HL-60 (cell line): Measurements from ENCODE around the gene PTPRD.

Experiments used
- DNase-seq, 2 experiments: peaks; one replicate each; pipeline ENCODE4 v3.0.0-alpha.2; 2010 to 2020; ENCODE audit warnings: low read depth in 1 of 2, low spot score in 1 of 2
- H3K27ac ChIP-seq: fragments of 250-450 bp; sonication (Bioruptor Pico); replicated peaks from 2 replicates; pipeline ENCODE4 v1.5.1; 2020; ENCODE audit warnings: mild to moderate bottlenecking, moderate library complexity
- H3K27me3 ChIP-seq: fragments of 250-450 bp; sonication (Bioruptor Pico); 2 replicates; pipeline ENCODE4 v1.5.1; 2021; ENCODE audit warnings: mild to moderate bottlenecking, moderate library complexity; ENCODE audit not compliant: insufficient read depth, poor library complexity, severe bottlenecking
- H3K4me3 ChIP-seq: replicated peaks from 2 replicates; pipeline ENCODE4 v1.5.1; 2011; ENCODE audit warnings: mild to moderate bottlenecking, control low read depth, low read length; ENCODE audit not compliant: insufficient read depth
- GABPA ChIP-seq: IDR thresholded peaks from 2 replicates; pipeline ENCODE4 v1.6.1; 2012; ENCODE audit warnings: low read depth
- POLR2AphosphoS5 ChIP-seq: IDR thresholded peaks from 2 replicates; pipeline ENCODE4 v1.6.1; 2012; ENCODE audit warnings: low read depth
- SPI1 ChIP-seq: IDR thresholded peaks from 2 replicates; pipeline ENCODE4 v1.6.1; 2012; ENCODE audit warnings: low read depth, mild to moderate bottlenecking, borderline replicate concordance
- TF ChIP-seq, protein P1 (sequence below): IDR thresholded peaks from 2 replicates; pipeline ENCODE4 v1.6.1; 2012; ENCODE audit warnings: low read depth; ENCODE audit not compliant: insufficient replicate concordance
- TF ChIP-seq, protein P2 (sequence below): IDR thresholded peaks from one replicate; pipeline ENCODE4 v1.5.1; 2011; ENCODE audit warnings: low read length, control low read depth, inconsistent platforms; ENCODE audit not compliant: insufficient read depth

PTPRD gene

DNA sequence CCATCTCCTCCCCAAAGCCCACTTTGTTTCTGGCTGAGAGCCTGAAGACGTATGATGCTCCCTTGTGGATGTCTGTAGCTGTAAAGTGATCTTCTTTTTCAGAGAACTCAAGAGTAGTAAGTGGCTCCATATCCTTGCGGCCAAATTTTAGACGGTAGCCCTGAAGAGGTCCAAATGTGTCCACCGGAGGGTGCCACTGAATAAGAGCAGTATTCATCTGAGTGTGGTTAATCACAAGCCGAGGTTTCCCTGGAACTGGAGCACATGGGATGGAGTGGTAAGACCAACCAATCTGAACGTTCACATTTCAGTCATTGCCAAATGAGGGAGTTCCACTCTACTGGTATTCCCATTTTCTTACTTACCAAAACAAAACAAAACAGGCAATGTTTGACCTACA lies 2126.7 kb downstream of the PTPRD start:
- peak in 1 of 2 experiments; percentile 4 for DNase-seq
- Histone ChIP-seq H3K27me3 (no peaks in the 10 kb centered on the region), H3K27ac (no peak overlapping the region), H3K4me3 (no peak overlapping the region)
- TF ChIP-seq GABPA: no peak
- TF ChIP-seq, protein P1, sequence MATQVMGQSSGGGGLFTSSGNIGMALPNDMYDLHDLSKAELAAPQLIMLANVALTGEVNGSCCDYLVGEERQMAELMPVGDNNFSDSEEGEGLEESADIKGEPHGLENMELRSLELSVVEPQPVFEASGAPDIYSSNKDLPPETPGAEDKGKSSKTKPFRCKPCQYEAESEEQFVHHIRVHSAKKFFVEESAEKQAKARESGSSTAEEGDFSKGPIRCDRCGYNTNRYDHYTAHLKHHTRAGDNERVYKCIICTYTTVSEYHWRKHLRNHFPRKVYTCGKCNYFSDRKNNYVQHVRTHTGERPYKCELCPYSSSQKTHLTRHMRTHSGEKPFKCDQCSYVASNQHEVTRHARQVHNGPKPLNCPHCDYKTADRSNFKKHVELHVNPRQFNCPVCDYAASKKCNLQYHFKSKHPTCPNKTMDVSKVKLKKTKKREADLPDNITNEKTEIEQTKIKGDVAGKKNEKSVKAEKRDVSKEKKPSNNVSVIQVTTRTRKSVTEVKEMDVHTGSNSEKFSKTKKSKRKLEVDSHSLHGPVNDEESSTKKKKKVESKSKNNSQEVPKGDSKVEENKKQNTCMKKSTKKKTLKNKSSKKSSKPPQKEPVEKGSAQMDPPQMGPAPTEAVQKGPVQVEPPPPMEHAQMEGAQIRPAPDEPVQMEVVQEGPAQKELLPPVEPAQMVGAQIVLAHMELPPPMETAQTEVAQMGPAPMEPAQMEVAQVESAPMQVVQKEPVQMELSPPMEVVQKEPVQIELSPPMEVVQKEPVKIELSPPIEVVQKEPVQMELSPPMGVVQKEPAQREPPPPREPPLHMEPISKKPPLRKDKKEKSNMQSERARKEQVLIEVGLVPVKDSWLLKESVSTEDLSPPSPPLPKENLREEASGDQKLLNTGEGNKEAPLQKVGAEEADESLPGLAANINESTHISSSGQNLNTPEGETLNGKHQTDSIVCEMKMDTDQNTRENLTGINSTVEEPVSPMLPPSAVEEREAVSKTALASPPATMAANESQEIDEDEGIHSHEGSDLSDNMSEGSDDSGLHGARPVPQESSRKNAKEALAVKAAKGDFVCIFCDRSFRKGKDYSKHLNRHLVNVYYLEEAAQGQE: no peak
- TF ChIP-seq, protein P2, sequence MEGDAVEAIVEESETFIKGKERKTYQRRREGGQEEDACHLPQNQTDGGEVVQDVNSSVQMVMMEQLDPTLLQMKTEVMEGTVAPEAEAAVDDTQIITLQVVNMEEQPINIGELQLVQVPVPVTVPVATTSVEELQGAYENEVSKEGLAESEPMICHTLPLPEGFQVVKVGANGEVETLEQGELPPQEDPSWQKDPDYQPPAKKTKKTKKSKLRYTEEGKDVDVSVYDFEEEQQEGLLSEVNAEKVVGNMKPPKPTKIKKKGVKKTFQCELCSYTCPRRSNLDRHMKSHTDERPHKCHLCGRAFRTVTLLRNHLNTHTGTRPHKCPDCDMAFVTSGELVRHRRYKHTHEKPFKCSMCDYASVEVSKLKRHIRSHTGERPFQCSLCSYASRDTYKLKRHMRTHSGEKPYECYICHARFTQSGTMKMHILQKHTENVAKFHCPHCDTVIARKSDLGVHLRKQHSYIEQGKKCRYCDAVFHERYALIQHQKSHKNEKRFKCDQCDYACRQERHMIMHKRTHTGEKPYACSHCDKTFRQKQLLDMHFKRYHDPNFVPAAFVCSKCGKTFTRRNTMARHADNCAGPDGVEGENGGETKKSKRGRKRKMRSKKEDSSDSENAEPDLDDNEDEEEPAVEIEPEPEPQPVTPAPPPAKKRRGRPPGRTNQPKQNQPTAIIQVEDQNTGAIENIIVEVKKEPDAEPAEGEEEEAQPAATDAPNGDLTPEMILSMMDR: no peak

DNA sequence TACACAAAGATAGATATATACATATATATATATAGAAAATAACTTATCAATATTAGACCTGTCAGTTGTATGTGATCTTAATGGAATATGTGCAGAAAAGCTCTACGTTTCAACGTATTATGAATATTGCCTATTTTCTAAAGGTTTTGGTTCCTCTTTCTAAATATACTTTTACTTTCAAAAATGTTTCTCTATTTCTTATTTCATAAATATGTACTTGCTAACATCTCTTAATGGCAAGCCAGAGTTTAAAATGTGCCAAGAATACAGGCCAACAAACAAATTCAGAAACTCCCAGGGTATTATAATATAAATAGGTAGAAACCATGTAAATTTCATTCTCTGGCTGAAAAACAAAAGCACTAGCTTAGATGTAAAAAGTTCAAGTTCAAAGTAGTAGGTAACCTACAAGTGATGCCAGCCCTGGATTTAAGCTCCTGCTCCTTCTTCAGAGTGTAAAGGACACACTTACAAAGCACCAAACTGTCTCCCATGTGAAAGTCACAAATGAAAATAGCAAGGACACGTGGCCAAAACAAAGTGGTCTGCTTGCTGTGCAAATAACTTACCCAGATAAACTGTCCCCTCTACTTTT lies 2128.1 kb downstream of the PTPRD start:
- Histone ChIP-seq H3K27me3 (no peaks in the 10 kb centered on the region), H3K4me3 (no peak overlapping the region), H3K27ac (no peak overlapping the region)
- TF ChIP-seq, protein P2: no peak
- TF ChIP-seq SPI1 (no peak), POLR2AphosphoS5 (no peak), GABPA (no peak)
- TF ChIP-seq, protein P1: no peak
- DNase-seq: no peak

- no peaks in the 10 kb centered on the region for H3K27me3 ChIP-seq
- H3K27ac ChIP-seq: no peak overlapping the region
- DNase-seq: no peak
- TF ChIP-seq, protein P2: no peak
- TF ChIP-seq, protein P1: no peak
- TF ChIP-seq GABPA (no peak), SPI1 (no peak), POLR2AphosphoS5 (no peak)
- H3K4me3 ChIP-seq: no peak overlapping the region
These were observed 2135.4 kb downstream of the PTPRD start for GRCh38 chr9:8477450-8477849.
